Liver (tissue), 9 donors: ENCODE results near the gene TAL2. TPM values are rescaled to one million over a fixed set of nuclear protein-coding genes. Genes with fewer than 3 reads are reported as not detected.

Experiments used
- DNase-seq: peaks from one replicate; pipeline ENCODE4 v3.0.0-alpha.2; 2017; ENCODE audit warnings: low spot score
- H3K27ac ChIP-seq, 2 donors: one replicate each; pipeline ENCODE4 v1.7.0; 2013; ENCODE audit warnings: inconsistent platforms in 2 of 2, low read length in 2 of 2, control low read depth in 1 of 2, low read depth in 1 of 2, mild to moderate bottlenecking in 1 of 2
- H3K27me3 ChIP-seq, 4 donors: one replicate each; pipeline versions ENCODE4 v1.6.1 to v1.7.0; 2013; ENCODE audit warnings: low read length in 3 of 4, inconsistent platforms in 1 of 4, mild to moderate bottlenecking in 1 of 4, moderate library complexity in 1 of 4; ENCODE audit not compliant: control insufficient read depth in 4 of 4, insufficient read depth in 4 of 4
- H3K36me3 ChIP-seq, 4 donors: one replicate each; pipeline versions ENCODE4 v1.6.1 to v1.7.0; 2013; ENCODE audit warnings: low read length in 3 of 4, mild to moderate bottlenecking in 3 of 4, low read depth in 1 of 4, moderate library complexity in 1 of 4; ENCODE audit not compliant: control insufficient read depth in 4 of 4, insufficient read depth in 3 of 4
- H3K4me1 ChIP-seq, 4 donors: one replicate each; pipeline versions ENCODE4 v1.6.1 to v1.7.0; 2013; ENCODE audit warnings: low read length in 3 of 4, mild to moderate bottlenecking in 3 of 4, moderate library complexity in 1 of 4; ENCODE audit not compliant: control insufficient read depth in 4 of 4, insufficient read depth in 4 of 4
- H3K4me3 ChIP-seq, 3 donors: one replicate each; pipeline versions ENCODE4 v1.6.1 to v1.7.0; 2013; ENCODE audit warnings: low read length in 3 of 3, control low read depth in 1 of 3, low read depth in 1 of 3, mild to moderate bottlenecking in 1 of 3
- H3K9ac ChIP-seq, 2 donors: one replicate each; pipeline ENCODE4 v1.7.0; 2013; ENCODE audit warnings: low read length in 2 of 2, mild to moderate bottlenecking in 2 of 2, moderate library complexity in 2 of 2, control low read depth in 1 of 2, low read depth in 1 of 2
- H3K9me3 ChIP-seq, 4 donors: one replicate each; pipeline versions ENCODE4 v1.6.1 to v1.7.0; 2013; ENCODE audit warnings: low read length in 3 of 4; ENCODE audit not compliant: control insufficient read depth in 4 of 4
- CTCF ChIP-seq: fragments of 150-350 bp; IDR thresholded peaks from 2 replicates; pipeline ENCODE4 v1.5.1; 2017; ENCODE audit warnings: improper control_type of control experiment, low read depth, low read length; ENCODE audit not compliant: missing input control
- EGR1 ChIP-seq, 2 donors: IDR thresholded peaks; 2 replicates each; pipeline ENCODE4 v1.6.1; 2016 to 2018; ENCODE audit warnings: antibody characterized with exemption in 2 of 2, low read depth in 2 of 2
- FOXA1 ChIP-seq: IDR thresholded peaks from 2 replicates; pipeline ENCODE4 v1.6.1; 2016; ENCODE audit warnings: antibody characterized with exemption
- FOXA2 ChIP-seq: IDR thresholded peaks from 2 replicates; pipeline ENCODE4 v1.6.1; 2016; ENCODE audit warnings: antibody characterized with exemption
- GABPA ChIP-seq, 2 donors: IDR thresholded peaks in 1 of 2; conservative IDR thresholded peaks in 1 of 2; 2 replicates each; pipeline ENCODE4 v1.6.1; 2016; ENCODE audit warnings: antibody characterized with exemption in 2 of 2, mild to moderate bottlenecking in 1 of 2, moderate library complexity in 1 of 2
- HNF4A ChIP-seq, 2 donors: conservative IDR thresholded peaks; 2 replicates each; pipeline ENCODE4 v1.6.1; 2016; ENCODE audit warnings: antibody characterized with exemption in 2 of 2, mild to moderate bottlenecking in 2 of 2
- HNF4G ChIP-seq: IDR thresholded peaks from 2 replicates; pipeline ENCODE4 v1.6.1; 2016; ENCODE audit warnings: antibody characterized with exemption
- JUND ChIP-seq, 2 donors: IDR thresholded peaks; 2 replicates each; pipeline ENCODE4 v1.6.1; 2016; ENCODE audit warnings: antibody characterized with exemption in 2 of 2
- MAX ChIP-seq: IDR thresholded peaks from 2 replicates; pipeline ENCODE4 v1.6.1; 2016; ENCODE audit warnings: antibody characterized with exemption
- NR2F2 ChIP-seq: IDR thresholded peaks from 2 replicates; pipeline ENCODE4 v1.6.1; 2016; ENCODE audit warnings: antibody characterized with exemption
- RAD21 ChIP-seq, 2 donors: IDR thresholded peaks; 2 replicates each; pipeline ENCODE4 v1.6.1; 2016; ENCODE audit warnings: antibody characterized with exemption in 2 of 2, mild to moderate bottlenecking in 2 of 2
- REST ChIP-seq: IDR thresholded peaks from 2 replicates; pipeline ENCODE4 v1.6.1; 2016; ENCODE audit warnings: antibody characterized with exemption, mild to moderate bottlenecking
- RXRA ChIP-seq, 2 donors: IDR thresholded peaks; 2 replicates each; pipeline ENCODE4 v1.6.1; 2017 to 2018; ENCODE audit warnings: antibody characterized with exemption in 2 of 2, mild to moderate bottlenecking in 1 of 2
- SP1 ChIP-seq: IDR thresholded peaks from 2 replicates; pipeline ENCODE4 v1.6.1; 2018; ENCODE audit warnings: antibody characterized with exemption, mild to moderate bottlenecking
- TAF1 ChIP-seq: conservative IDR thresholded peaks from 2 replicates; pipeline ENCODE4 v1.6.1; 2016; ENCODE audit warnings: antibody characterized with exemption, mild to moderate bottlenecking
- YY1 ChIP-seq: IDR thresholded peaks from 2 replicates; pipeline ENCODE4 v1.6.1; 2016; ENCODE audit warnings: antibody characterized with exemption, mild to moderate bottlenecking
- ZBTB33 ChIP-seq: IDR thresholded peaks from 2 replicates; pipeline ENCODE4 v1.6.1; 2016; ENCODE audit warnings: antibody characterized with exemption
- WGBS: extraction: QIAGEN DNeasy Blood & Tissue Kit; methylation state at CpG from one replicate; pipeline ENCODE4 v1.1.7; 2013; 5-methylcytosine and 5-hydroxymethylcytosine counted together
- polyA plus RNA-seq, 2 donors: library from polyadenylated mRNA; stranded (reverse) in 1 of 2; unstranded in 1 of 2; fragments of 200-250 nt in 1 of 2; fragments of >200 nt in 1 of 2; fragmentation: Nextera tagmentation in 1 of 2; extraction: Ambion mirVana in 1 of 2; gene quantifications; one replicate each; pipeline versions ENCODE4 v1.2.1 to v1.2.3, GENCODE V29; 2013 to 2015
- total RNA-seq, 2 donors: library from RNA; depleted of rRNA; stranded (reverse); fragments of >200 nt; gene quantifications; one replicate each; pipeline ENCODE4 v1.2.3, GENCODE V29; 2014
- TF ChIP-seq, protein P1 (sequence below): IDR thresholded peaks from 2 replicates; pipeline ENCODE4 v1.6.1; 2016; ENCODE audit warnings: antibody characterized with exemption
- donor health status: healthy.
- donor health status: healthy.
- donor health status: healthy.
- donor health status: healthy.
- donor health status: healthy.

TAL2 gene
- total and polyA plus RNA-seq, 4 donors = 0.19 to 0.20 TPM; not detected in 2

DNA sequence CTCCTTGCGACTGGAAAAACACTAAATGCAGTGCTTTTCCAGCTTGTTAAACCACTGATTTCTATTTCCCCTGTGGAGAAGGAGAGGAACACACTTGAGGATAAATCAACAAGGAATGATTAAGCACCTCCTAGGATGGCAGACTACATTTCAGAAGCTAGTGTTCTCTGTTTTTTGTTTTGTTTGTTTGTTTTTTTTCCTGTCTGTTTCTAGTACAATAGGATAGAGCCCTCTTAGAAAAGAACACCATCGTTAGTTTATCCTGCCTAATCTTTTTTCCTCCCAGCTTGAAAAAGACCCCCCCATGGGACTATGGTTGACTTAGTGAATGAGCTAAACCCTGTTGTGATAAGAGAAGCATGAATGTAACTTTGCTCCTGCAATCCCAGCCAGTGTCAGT lies 3.9 kb upstream of the TAL2 start:
- 96% methylated on average over 2 of the region's 2 CpGs for WGBS
- no peak for DNase-seq
- H3K36me3 ChIP-seq = no peaks in the 10 kb centered on the region
- no peak overlapping the region for H3K4me3 ChIP-seq
- no peak for TF ChIP-seq GABPA (IDR thresholded peaks at IDR 0.05 in 1 of 2, conservative IDR thresholded peaks at IDR 0.05 in 1 of 2)
- no peak for TF ChIP-seq NR2F2
- TF ChIP-seq MAX = no peak
- no peak for TF ChIP-seq YY1
- TF ChIP-seq REST = no peak
- TF ChIP-seq RAD21 (IDR thresholded peaks at IDR 0.05) = no peak
- no peak for TF ChIP-seq RXRA (IDR thresholded peaks at IDR 0.05)
- no peak for TF ChIP-seq EGR1 (IDR thresholded peaks at IDR 0.05; ENCODE audit: low read depth in 2 of 2)
- TF ChIP-seq, protein P1, sequence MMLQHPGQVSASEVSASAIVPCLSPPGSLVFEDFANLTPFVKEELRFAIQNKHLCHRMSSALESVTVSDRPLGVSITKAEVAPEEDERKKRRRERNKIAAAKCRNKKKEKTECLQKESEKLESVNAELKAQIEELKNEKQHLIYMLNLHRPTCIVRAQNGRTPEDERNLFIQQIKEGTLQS = no peak
- no peak overlapping the region for H3K27ac ChIP-seq
- H3K4me1 ChIP-seq = peaks cover 0 to 12% (median 10%) of the 10 kb centered on the region in 4 donors
- no peak overlapping the region for H3K9ac ChIP-seq
- no peaks in the 10 kb centered on the region for H3K9me3 ChIP-seq
- H3K27me3 ChIP-seq = peaks cover 0 to 4% (median 0%) of the 10 kb centered on the region in 4 donors

DNA sequence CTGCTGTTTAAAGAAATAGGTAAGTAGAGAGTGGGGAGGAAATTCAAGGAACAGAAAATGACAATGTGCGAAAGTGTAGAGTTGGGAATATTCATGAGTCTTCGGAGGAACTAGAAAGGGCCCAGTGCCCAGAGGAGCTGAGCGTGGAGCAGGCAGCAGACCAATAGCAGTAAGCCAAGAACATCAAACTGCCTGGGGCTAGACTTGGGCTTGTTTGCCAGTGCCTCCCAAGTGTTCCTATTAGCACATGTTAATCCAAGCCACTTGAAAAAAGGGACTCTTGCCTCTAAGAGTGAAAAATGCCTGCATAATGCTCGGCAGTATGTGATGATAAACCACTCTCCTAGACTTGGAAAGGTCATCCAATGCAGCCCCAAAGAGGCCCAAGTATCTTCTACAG lies 1.2 kb upstream of the TAL2 start:
- WGBS = 95% methylated on average over 4 of the region's 4 CpGs
- Histone ChIP-seq H3K36me3 (no peaks in the 10 kb centered on the region), H3K27ac (no peak overlapping the region), H3K9me3 (no peaks in the 10 kb centered on the region), H3K9ac (no peak overlapping the region), H3K4me3 (no peak overlapping the region), H3K27me3 (peaks cover 0 to 4% (median 0%) of the 10 kb centered on the region in 4 donors), H3K4me1 (peaks cover 0 to 9% (median 7%) of the 10 kb centered on the region in 4 donors)
- DNase-seq = no peak
- TF ChIP-seq ZBTB33 = no peak
- TF ChIP-seq, protein P1 = no peak
- TF ChIP-seq RXRA (IDR thresholded peaks at IDR 0.05) = no peak
- no peak for TF ChIP-seq GABPA (IDR thresholded peaks at IDR 0.05 in 1 of 2, conservative IDR thresholded peaks at IDR 0.05 in 1 of 2)
- TF ChIP-seq FOXA2 = no peak
- TF ChIP-seq FOXA1 = no peak
- TF ChIP-seq JUND (IDR thresholded peaks at IDR 0.05) = no peak
- no peak for TF ChIP-seq RAD21 (IDR thresholded peaks at IDR 0.05)
- no peak for TF ChIP-seq SP1
- TF ChIP-seq EGR1 (IDR thresholded peaks at IDR 0.05; ENCODE audit: low read depth in 2 of 2) = no peak
- no peak for TF ChIP-seq CTCF
- TF ChIP-seq HNF4G = no peak
- no peak for TF ChIP-seq REST
- no peak for TF ChIP-seq TAF1
- no peak for TF ChIP-seq NR2F2
- no peak for TF ChIP-seq YY1
- TF ChIP-seq HNF4A (conservative IDR thresholded peaks at IDR 0.05) = no peak
- no peak for TF ChIP-seq MAX
